Measurements from ENCODE around the gene QPCT. TPM values are rescaled to one million over a fixed set of nuclear protein-coding genes. Genes with fewer than 3 reads are reported as not detected.

The QPCT gene
- total RNA-seq, 3 donors from 2014 or later (not counting 1 experiment from before 2014, with no cell fraction given): 0.38 to 2.1 (median 2.1) TPM

GRCh38 chr2:37361216-37361815 lies 16.9 kb downstream of the QPCT start:
- H3K4me3 Mint-ChIP-seq: no peak overlapping the region
- peaks cover 5% of the 10 kb centered on the region for H3K4me1 ChIP-seq (ENCODE audit: control insufficient read depth, insufficient read depth, low read length)
- no peak overlapping the region for H3K27ac Mint-ChIP-seq
- H3K4me3 ChIP-seq (ENCODE audit: low read length): no peak overlapping the region
- 88% methylated on average over 2 of the region's 3 CpGs for WGBS (ENCODE audit: insufficient coverage)
- no peaks in the 10 kb centered on the region for H3K4me1 Mint-ChIP-seq
- intact Hi-C loops (cut with micrococcal nuclease): no loop called here
- no peaks in the 10 kb centered on the region for H3K36me3 ChIP-seq (ENCODE audit: control insufficient read depth, insufficient read depth, low read length)
- no peak overlapping the region for H3K27ac ChIP-seq (ENCODE audit: low read length)
- no peak for ATAC-seq
- TF ChIP-seq, protein P1, sequence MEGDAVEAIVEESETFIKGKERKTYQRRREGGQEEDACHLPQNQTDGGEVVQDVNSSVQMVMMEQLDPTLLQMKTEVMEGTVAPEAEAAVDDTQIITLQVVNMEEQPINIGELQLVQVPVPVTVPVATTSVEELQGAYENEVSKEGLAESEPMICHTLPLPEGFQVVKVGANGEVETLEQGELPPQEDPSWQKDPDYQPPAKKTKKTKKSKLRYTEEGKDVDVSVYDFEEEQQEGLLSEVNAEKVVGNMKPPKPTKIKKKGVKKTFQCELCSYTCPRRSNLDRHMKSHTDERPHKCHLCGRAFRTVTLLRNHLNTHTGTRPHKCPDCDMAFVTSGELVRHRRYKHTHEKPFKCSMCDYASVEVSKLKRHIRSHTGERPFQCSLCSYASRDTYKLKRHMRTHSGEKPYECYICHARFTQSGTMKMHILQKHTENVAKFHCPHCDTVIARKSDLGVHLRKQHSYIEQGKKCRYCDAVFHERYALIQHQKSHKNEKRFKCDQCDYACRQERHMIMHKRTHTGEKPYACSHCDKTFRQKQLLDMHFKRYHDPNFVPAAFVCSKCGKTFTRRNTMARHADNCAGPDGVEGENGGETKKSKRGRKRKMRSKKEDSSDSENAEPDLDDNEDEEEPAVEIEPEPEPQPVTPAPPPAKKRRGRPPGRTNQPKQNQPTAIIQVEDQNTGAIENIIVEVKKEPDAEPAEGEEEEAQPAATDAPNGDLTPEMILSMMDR (IDR thresholded peaks at IDR 0.05): no peak
- H3K9me3 Mint-ChIP-seq: no peaks in the 10 kb centered on the region
- peaks cover 6% of the 10 kb centered on the region for H3K27me3 ChIP-seq (ENCODE audit: control insufficient read depth, insufficient read depth, low read length)
- DNase-seq: no peak
- peaks cover 7 to 49% of the 10 kb centered on the region in 2 donors for H3K27me3 Mint-ChIP-seq (ENCODE audit: low read depth in 2 of 2)
- H3K36me3 Mint-ChIP-seq: no peaks in the 10 kb centered on the region
- H3K9me3 ChIP-seq (ENCODE audit: control insufficient read depth, insufficient read depth, low read length): no peaks in the 10 kb centered on the region

GRCh38 chr2:37361994-37362698 lies 17.7 kb downstream of the QPCT start:
- Histone ChIP-seq H3K36me3 (ENCODE audit: control insufficient read depth, insufficient read depth, low read length) (no peaks in the 10 kb centered on the region), H3K9me3 (ENCODE audit: control insufficient read depth, insufficient read depth, low read length) (no peaks in the 10 kb centered on the region), H3K4me1 (ENCODE audit: control insufficient read depth, insufficient read depth, low read length) (peaks cover 11% of the 10 kb centered on the region), H3K27ac (ENCODE audit: low read length) (no peak overlapping the region), H3K27me3 (ENCODE audit: control insufficient read depth, insufficient read depth, low read length) (peaks cover 6% of the 10 kb centered on the region), H3K4me3 (ENCODE audit: low read length) (no peak overlapping the region)
- DNase-seq (no peak), ATAC-seq (no peak)
- H3K36me3 Mint-ChIP-seq: no peaks in the 10 kb centered on the region
- peaks cover 5 to 43% of the 10 kb centered on the region in 2 donors for H3K27me3 Mint-ChIP-seq (ENCODE audit: low read depth in 2 of 2)
- H3K9me3 Mint-ChIP-seq: no peaks in the 10 kb centered on the region
- no peaks in the 10 kb centered on the region for H3K4me1 Mint-ChIP-seq
- H3K27ac Mint-ChIP-seq: no peak overlapping the region
- TF ChIP-seq, protein P1 (IDR thresholded peaks at IDR 0.05): no peak
- intact Hi-C loops (cut with micrococcal nuclease): no loop called here
- H3K4me3 Mint-ChIP-seq: no peak overlapping the region
- 94% methylated on average over 7 of the region's 9 CpGs for WGBS (ENCODE audit: insufficient coverage)

GRCh38 chr2:37364351-37364750 lies 19.9 kb downstream of the QPCT start:
- H3K27ac Mint-ChIP-seq: no peak overlapping the region
- intact Hi-C loops (cut with micrococcal nuclease): no loop called here
- Histone ChIP-seq H3K4me1 (ENCODE audit: control insufficient read depth, insufficient read depth, low read length) (peaks cover 19% of the 10 kb centered on the region), H3K4me3 (ENCODE audit: low read length) (no peak overlapping the region), H3K27me3 (ENCODE audit: control insufficient read depth, insufficient read depth, low read length) (no peaks in the 10 kb centered on the region), H3K9me3 (ENCODE audit: control insufficient read depth, insufficient read depth, low read length) (no peaks in the 10 kb centered on the region), H3K36me3 (ENCODE audit: control insufficient read depth, insufficient read depth, low read length) (no peaks in the 10 kb centered on the region), H3K27ac (ENCODE audit: low read length) (no peak overlapping the region)
- 90% methylated on average over 6 of the region's 6 CpGs for whole genome bisulfite sequencing (ENCODE audit: insufficient coverage)
- no peak for DNase-seq
- ATAC-seq: no peak
- H3K4me3 Mint-ChIP-seq: no peak overlapping the region
- no peaks in the 10 kb centered on the region for H3K4me1 Mint-ChIP-seq
- TF ChIP-seq, protein P1 (IDR thresholded peaks at IDR 0.05): no peak
- H3K36me3 Mint-ChIP-seq: no peaks in the 10 kb centered on the region
- H3K9me3 Mint-ChIP-seq: no peaks in the 10 kb centered on the region
- peaks cover 3 to 32% of the 10 kb centered on the region in 2 donors for H3K27me3 Mint-ChIP-seq (ENCODE audit: low read depth in 2 of 2)
